ENCODE data around the gene DACT1. TPM values are rescaled to one million over a fixed set of nuclear protein-coding genes. Genes with fewer than 3 reads are reported as not detected.
"Not testable (repeated sequence)": the region's sequence is repeated elsewhere in the genome, so short reads cannot be mapped to it uniquely, and the experiment has no call there.

The DACT1 gene, protein sequence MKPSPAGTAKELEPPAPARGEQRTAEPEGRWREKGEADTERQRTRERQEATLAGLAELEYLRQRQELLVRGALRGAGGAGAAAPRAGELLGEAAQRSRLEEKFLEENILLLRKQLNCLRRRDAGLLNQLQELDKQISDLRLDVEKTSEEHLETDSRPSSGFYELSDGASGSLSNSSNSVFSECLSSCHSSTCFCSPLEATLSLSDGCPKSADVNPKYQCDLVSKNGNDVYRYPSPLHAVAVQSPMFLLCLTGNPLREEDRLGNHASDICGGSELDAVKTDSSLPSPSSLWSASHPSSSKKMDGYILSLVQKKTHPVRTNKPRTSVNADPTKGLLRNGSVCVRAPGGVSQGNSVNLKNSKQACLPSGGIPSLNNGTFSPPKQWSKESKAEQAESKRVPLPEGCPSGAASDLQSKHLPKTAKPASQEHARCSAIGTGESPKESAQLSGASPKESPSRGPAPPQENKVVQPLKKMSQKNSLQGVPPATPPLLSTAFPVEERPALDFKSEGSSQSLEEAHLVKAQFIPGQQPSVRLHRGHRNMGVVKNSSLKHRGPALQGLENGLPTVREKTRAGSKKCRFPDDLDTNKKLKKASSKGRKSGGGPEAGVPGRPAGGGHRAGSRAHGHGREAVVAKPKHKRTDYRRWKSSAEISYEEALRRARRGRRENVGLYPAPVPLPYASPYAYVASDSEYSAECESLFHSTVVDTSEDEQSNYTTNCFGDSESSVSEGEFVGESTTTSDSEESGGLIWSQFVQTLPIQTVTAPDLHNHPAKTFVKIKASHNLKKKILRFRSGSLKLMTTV
- total RNA-seq (2014; rRNA removed; shearing (Covaris generic)) (21.2 and 26.9 TPM in 2 replicates), polyA plus RNA-seq (2016; fragmentation: Nextera tagmentation; extraction: Ambion mirVana) (6.5 and 6.8 TPM in 2 replicates)

DNA sequence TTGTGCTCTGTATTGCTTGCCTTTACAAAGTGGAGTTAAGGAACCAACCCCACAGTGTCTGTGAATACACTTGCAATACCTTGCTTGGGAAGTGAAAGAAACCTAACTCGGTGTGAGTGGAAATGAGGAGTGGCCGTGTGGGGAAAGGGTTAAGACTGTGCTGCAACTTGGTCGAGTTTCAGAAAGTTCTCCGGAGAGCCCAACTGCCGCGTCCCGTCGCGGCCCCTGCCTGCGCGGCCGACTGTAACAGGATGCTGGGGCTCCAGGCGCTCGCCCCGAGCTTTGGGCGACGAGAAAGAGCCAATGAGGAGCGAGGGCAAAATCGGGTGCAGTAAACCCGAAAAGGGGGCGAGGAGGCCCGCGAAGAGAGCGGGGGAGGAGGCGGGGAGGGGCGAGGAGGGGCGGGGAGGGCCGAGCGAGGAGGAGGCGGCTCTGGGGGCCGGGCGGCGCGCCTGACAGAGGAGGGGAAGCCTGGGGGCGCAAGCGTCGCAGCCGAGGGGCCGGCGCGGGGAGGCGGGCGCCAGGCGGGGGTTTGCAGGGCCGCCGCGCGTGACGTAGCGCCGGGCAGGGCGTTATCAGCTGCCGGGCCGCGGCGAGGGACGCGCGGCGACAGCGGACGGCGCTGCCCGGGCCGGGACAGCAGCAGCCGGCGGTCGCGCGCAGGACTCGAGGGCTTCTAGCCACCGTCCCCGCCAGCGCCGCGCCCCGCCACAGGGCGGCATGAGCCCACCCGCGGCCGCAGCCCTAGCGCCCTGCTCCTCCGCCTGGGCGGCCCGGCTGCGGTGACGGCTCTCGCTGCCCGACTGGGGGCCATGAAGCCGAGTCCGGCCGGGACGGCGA lies at the start of gene DACT1:
Gene DACT1, plus strand, starts transcription at position 572 of the 840 bp plus-strand sequence. Its CDS starts 241 bp downstream, at position 813.
- H3K27ac ChIP-seq, result peak within 1 kb of the TSS; percentile 88
- H3K79me2 ChIP-seq (ENCODE audit: insufficient read depth), result peaks cover 29% of the 10 kb centered on the region
- WGBS, 2 experiments (ENCODE audit: low coverage in 1 of 2, low lambda C conversion rate in 2 of 2, missing lambda C conversion rate in 2 of 2), result 1% methylated on average over 33 to 70 of the region's 94 CpGs
- peak within 1 kb of the TSS; percentile 85 for H3K4me2 ChIP-seq (ENCODE audit: unreplicated experiment)
- peak within 1 kb of the TSS; percentile 93 for H3K4me3 ChIP-seq
- peaks cover 13% of the 10 kb centered on the region; the same call in 1 of the 2 replicates for H3K36me3 ChIP-seq (ENCODE audit: low read depth)
- H3K4me1 ChIP-seq (ENCODE audit: insufficient read depth), result peaks cover 34% of the 10 kb centered on the region
- peak within 1 kb of the TSS; percentile 81 for H2AFZ ChIP-seq
- DNase-seq, result peak; percentile 86
- no peak for TF ChIP-seq EZH2phosphoT487 (IDR thresholded peaks at IDR 0.05; ENCODE audit: insufficient read depth, low read depth)
- no peak for TF ChIP-seq EZH2 (IDR thresholded peaks at IDR 0.05; ENCODE audit: insufficient read depth, poor library complexity, severe bottlenecking)
- H3K9me3 ChIP-seq (ENCODE audit: low read depth), result no peaks in the 10 kb centered on the region
- H3F3A ChIP-seq (ENCODE audit: insufficient read depth), result peaks cover 26% of the 10 kb centered on the region
- peak within 1 kb of the TSS; percentile 85 for H3K9ac ChIP-seq
- no peaks in the 10 kb centered on the region for H3K9me2 ChIP-seq (ENCODE audit: insufficient read depth)
- no peaks in the 10 kb centered on the region for H4K20me1 ChIP-seq (ENCODE audit: insufficient read depth)
- in situ Hi-C loops (cut with MboI), result loop anchor here (25.0 kb wide), 1 partner anchor 800 kb away; no protein-coding TSS in a partner anchor
- no peaks in the 10 kb centered on the region for H3K27me3 ChIP-seq (replicated peaks; ENCODE audit: insufficient read depth)

DNA sequence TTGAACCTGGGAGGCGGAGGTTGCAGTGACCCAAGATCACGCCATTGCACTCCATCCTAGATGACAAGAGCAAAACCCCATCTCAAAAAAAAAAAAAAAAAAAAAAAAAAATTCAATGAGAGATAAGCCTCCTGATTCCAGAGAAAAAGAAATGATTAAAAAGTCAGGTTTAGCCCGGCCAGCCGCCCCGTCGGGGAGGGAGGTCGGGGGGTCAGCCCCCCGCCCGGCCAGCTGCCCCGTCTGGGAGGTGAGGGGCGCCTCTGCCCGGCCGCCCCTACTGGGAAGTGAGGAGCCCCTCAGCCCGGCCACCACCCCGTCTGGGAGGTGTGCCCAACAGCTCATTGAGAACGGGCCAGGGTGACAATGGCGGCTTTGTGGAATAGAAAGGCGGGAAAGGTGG lies 49.4 kb upstream of the DACT1 start:
- DNase-seq; H3K9me3 ChIP-seq (ENCODE audit: low read depth); H4K20me1 ChIP-seq (ENCODE audit: insufficient read depth); in situ Hi-C loops (cut with MboI); H3K36me3 ChIP-seq (ENCODE audit: low read depth); H2AFZ ChIP-seq; H3K9ac ChIP-seq; H3K4me3 ChIP-seq; H3K4me2 ChIP-seq (ENCODE audit: unreplicated experiment); H3K27me3 ChIP-seq (replicated peaks; ENCODE audit: insufficient read depth); H3K27ac ChIP-seq; H3K9me2 ChIP-seq (ENCODE audit: insufficient read depth); H3K79me2 ChIP-seq (ENCODE audit: insufficient read depth): not testable (repeated sequence)
- Histone ChIP-seq H3K4me1 (ENCODE audit: insufficient read depth) (peaks cover 35% of the 10 kb centered on the region), H3F3A (ENCODE audit: insufficient read depth) (peaks cover 25% of the 10 kb centered on the region)
- 84 to 86% methylated on average over 11 to 18 of the region's 18 CpGs for WGBS, 2 experiments (ENCODE audit: low coverage in 1 of 2, low lambda C conversion rate in 2 of 2, missing lambda C conversion rate in 2 of 2)

DNA sequence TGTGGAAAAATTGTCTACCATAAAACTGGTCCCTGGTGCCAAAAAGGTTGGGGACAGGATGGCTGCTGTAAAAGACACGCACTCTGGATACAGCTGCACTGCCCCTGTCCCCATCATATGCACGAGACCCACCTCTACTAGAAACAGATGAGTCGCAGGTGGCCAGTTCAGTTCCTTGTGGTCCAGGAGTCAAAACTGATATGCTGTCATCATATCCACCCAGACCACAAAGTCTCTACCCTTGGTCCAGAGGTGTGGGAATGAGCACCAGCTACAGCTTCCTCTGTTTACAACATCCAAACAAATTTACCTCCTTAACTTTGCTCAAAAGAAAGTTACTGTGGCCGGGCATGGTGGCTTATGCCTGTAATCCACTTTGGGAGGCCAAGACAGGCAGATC lies 43.8 kb upstream of the DACT1 start:
- H3K27ac ChIP-seq, result no peak overlapping the region
- TF ChIP-seq EZH2phosphoT487 (IDR thresholded peaks at IDR 0.05; ENCODE audit: insufficient read depth, low read depth) (no peak), EZH2 (IDR thresholded peaks at IDR 0.05; ENCODE audit: insufficient read depth, poor library complexity, severe bottlenecking) (no peak)

DNA sequence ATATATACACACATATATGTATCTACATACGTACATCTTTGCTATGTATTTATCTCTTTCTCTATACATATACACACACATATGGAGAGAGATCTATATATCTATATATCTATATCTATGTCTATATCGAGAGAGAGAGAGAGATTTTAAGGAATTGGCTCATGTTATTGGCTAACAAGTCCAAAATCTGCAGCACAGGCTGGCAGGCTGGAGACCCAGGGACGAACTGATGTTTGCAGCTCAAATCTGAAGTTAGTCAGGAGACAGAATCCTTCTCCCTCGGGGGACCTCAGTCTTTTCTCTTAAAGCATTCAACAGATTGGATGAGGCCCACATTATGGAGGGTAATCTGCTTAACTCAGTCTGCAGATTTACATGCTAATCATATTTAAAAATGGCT lies 40.7 kb upstream of the DACT1 start:
- 70 to 76% methylated on average over 4 of the region's 4 CpGs for WGBS, 2 experiments (ENCODE audit: low coverage in 1 of 2, low lambda C conversion rate in 2 of 2, missing lambda C conversion rate in 2 of 2)
- in situ Hi-C loops (cut with MboI), result no loop called here
- DNase-seq, result no peak
- H4K20me1 ChIP-seq (ENCODE audit: insufficient read depth), result no peaks in the 10 kb centered on the region
- TF ChIP-seq EZH2 (IDR thresholded peaks at IDR 0.05; ENCODE audit: insufficient read depth, poor library complexity, severe bottlenecking) (no peak), EZH2phosphoT487 (IDR thresholded peaks at IDR 0.05; ENCODE audit: insufficient read depth, low read depth) (no peak)
- H3K36me3 ChIP-seq (ENCODE audit: low read depth), result no peaks in the 10 kb centered on the region
- H3K9me3 ChIP-seq (ENCODE audit: low read depth), result no peaks in the 10 kb centered on the region
- H3K4me2 ChIP-seq (ENCODE audit: unreplicated experiment), result no peak overlapping the region
- no peaks in the 10 kb centered on the region for H3K79me2 ChIP-seq (ENCODE audit: insufficient read depth)
- no peak overlapping the region for H2AFZ ChIP-seq
- H3K4me3 ChIP-seq, result no peak overlapping the region
- no peak overlapping the region for H3K9ac ChIP-seq
- H3K27ac ChIP-seq, result no peak overlapping the region
- H3K4me1 ChIP-seq (ENCODE audit: insufficient read depth), result no peaks in the 10 kb centered on the region
- H3F3A ChIP-seq (ENCODE audit: insufficient read depth), result no peaks in the 10 kb centered on the region
- 0 out of 2 replicates have a peak, but pooled peaks cover 7% of the 10 kb centered on the region for H3K27me3 ChIP-seq (replicated peaks; ENCODE audit: insufficient read depth)
- no peaks in the 10 kb centered on the region for H3K9me2 ChIP-seq (ENCODE audit: insufficient read depth)

More for the DNA sequence above, 43.8 kb upstream of the DACT1 start:
- no peak overlapping the region for H3K4me3 ChIP-seq
- H3K27me3 ChIP-seq (replicated peaks; ENCODE audit: insufficient read depth), result 0 out of 2 replicates have a peak, but pooled peaks cover 7% of the 10 kb centered on the region
- in situ Hi-C loops (cut with MboI), result no loop called here
- H3K36me3 ChIP-seq (ENCODE audit: low read depth), result no peaks in the 10 kb centered on the region
- no peaks in the 10 kb centered on the region for H4K20me1 ChIP-seq (ENCODE audit: insufficient read depth)
- H3K4me2 ChIP-seq (ENCODE audit: unreplicated experiment), result no peak overlapping the region
- H3K9me3 ChIP-seq (ENCODE audit: low read depth), result no peaks in the 10 kb centered on the region
- no peaks in the 10 kb centered on the region for H3F3A ChIP-seq (ENCODE audit: insufficient read depth)
- H3K9ac ChIP-seq, result no peak overlapping the region
- no peaks in the 10 kb centered on the region for H3K4me1 ChIP-seq (ENCODE audit: insufficient read depth)
- no peaks in the 10 kb centered on the region for H3K9me2 ChIP-seq (ENCODE audit: insufficient read depth)
- 71 to 80% methylated on average over 4 of the region's 4 CpGs for WGBS, 2 experiments (ENCODE audit: low coverage in 1 of 2, low lambda C conversion rate in 2 of 2, missing lambda C conversion rate in 2 of 2)
- no peaks in the 10 kb centered on the region for H3K79me2 ChIP-seq (ENCODE audit: insufficient read depth)
- H2AFZ ChIP-seq, result no peak overlapping the region
- DNase-seq, result no peak
